Dedifferentiated amniotic fluid mesenchymal stem cell (primary cell): ENCODE data around the gene MMD.

Experiments used
- DNase-seq: peaks from one replicate; pipeline ENCODE4 v3.0.0-alpha.2; 2016; ENCODE audit errors: extremely low spot score

The MMD gene

GRCh38 chr17:55348749-55349354 lies 72.8 kb downstream of the MMD start:
- DNase-seq: peak; percentile 63

GRCh38 chr17:55347341-55347740 lies 74.3 kb downstream of the MMD start:
- no peak for DNase-seq

- no peak for DNase-seq
Measured at GRCh38 chr17:55346658-55347057, 75.0 kb downstream of the MMD start.

- DNase-seq: no peak
Measured at GRCh38 chr17:55345132-55345531, 76.5 kb downstream of the MMD start.

GRCh38 chr17:55344514-55344997 lies 77.1 kb downstream of the MMD start:
- no peak for DNase-seq

- no peak for DNase-seq
Measured at GRCh38 chr17:55343900-55344513, 77.6 kb downstream of the MMD start.

GRCh38 chr17:55342800-55343585 lies 78.6 kb downstream of the MMD start:
- no peak for DNase-seq
